CMK (cell line): ENCODE data around the gene CALN1.
"Not testable (repeated sequence)": the region's sequence is repeated elsewhere in the genome, so short reads cannot be mapped to it uniquely, and the experiment has no call there.

Experiments used
- DNase-seq: peaks from one replicate; pipeline ENCODE4 v3.0.0-alpha.2; 2010; ENCODE audit warnings: low read depth

Gene CALN1

GRCh38 chr7:72267291-72267800 is 144.8 kb downstream of the CALN1 start:
- no peak for DNase-seq

DNA sequence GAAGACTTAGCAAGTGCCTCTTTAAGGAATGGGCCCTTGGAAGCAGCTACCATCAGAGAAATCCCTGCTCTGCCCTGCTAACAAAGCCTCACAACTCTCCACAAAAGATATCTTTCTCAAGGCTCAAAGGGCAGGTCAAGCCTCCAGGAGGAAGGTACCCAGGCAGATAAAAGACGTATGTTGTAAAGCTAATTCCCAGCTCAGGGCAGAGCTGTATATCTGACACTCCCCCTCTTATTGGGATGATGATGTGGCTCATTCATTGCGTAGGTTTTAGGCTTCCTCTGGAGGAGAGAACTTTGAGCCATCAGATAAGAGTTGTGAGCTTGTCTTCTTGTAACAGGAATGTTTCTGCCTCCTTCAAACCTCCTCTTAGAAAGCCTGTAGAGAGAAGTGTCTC is 145.4 kb downstream of the CALN1 start:
- DNase-seq: no peak

DNA sequence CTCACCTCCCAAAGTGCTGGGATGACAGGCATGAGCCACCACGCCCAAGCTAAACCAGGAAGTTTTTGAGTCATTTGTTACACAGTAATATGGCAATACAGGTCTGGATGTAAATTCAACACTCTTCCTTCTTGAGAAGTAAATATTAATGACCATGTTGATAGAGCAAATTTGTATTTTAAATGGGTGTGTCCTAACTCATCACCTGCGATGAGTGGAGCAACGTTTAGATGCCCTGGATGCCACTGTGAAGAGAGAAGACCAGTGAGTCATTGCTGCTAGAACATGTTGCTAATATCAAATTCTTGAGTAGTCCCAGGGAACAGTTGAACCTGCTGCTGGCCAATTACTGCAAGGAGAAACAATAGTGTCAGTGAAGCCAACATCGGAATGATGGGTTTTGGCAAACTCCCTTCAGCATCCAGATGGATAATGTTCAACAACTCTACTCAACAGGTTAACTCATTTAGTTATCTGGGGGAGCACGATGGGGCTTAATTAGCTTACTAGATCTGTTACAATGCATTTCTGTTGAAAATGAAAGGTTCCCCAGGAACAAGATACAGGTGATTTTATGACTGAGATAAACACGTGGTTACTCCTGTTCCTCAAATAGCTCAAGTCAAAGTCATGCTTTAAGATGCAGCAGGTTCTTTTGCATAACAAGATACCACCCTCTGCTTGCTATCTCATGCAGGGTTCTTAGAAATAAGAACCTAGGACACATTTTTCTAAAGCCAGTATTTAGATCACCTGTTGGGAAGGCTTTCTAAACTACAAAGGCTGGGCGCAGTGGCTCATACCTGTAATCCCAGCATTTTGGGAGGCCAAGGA is 146.8 kb downstream of the CALN1 start:
- no peak for DNase-seq

DNA sequence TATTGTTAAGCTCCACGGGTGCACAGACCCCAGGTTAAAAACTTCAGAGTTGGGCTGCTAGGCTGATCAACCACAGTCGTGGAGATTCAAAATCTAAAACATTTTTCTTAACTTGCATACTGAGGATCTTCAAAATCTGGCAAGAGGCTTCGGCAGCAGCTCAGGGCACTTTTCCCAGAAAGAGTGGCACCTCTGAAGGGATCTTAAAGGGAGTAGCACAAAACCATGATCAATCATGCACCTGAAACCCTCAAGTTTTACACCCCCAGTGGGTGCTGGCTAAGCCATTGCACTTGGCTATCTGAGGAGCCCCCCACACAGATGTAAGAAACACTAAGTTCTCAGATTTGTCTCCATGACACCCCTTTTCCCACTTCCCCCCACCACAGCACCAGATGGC is 151.7 kb downstream of the CALN1 start:
- no peak for DNase-seq

- no peak for DNase-seq
Measured at GRCh38 chr7:72258074-72258473, 154.1 kb downstream of the CALN1 start.

GRCh38 chr7:72254455-72254854 is 157.7 kb downstream of the CALN1 start:
- no peak for DNase-seq

- DNase-seq: no peak
Measured at GRCh38 chr7:72249106-72249505, 163.0 kb downstream of the CALN1 start.

- no peak for DNase-seq
Measured at GRCh38 chr7:72244826-72245398, 167.2 kb downstream of the CALN1 start.

DNA sequence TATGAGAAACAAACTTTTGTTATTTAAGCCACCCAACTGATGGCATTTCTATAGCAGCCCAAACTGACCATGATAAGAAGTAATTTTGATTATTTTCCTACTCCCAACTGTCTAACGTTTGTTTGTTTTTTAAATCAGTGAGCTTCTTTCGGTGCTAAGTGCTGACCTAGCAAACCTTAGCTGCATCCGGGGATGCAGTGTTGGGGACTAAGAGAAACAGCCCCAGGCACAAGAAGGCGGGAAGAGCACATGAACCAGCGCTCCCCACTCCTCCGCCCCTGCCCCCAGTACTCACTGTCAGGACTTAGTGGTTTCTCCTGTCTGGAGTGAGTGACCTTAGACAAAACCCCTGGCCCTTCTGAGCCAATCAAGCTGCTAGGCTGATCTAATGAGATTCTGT is 168.8 kb downstream of the CALN1 start:
- no peak for DNase-seq

DNA sequence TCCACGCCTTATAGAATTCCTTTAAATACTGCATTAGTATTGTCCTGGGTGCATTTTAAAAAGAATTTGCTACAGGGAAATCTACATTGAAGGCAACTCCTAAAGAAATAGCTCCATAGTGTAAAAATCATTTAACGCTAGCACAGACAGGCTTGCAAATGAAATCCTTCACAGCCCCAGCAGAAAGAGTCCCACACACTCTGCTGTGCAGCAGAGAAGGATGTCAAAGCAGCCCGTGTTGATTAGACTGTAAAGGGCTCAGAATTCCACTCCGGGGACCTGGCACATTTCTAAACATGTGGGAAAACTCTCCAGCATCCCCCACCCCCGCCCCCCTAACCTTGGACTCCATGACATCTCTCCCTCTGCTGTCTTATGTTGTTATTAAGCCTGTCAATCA is 176.8 kb downstream of the CALN1 start:
- DNase-seq: no peak

GRCh38 chr7:72234086-72234485 is 178.1 kb downstream of the CALN1 start:
- no peak for DNase-seq

DNA sequence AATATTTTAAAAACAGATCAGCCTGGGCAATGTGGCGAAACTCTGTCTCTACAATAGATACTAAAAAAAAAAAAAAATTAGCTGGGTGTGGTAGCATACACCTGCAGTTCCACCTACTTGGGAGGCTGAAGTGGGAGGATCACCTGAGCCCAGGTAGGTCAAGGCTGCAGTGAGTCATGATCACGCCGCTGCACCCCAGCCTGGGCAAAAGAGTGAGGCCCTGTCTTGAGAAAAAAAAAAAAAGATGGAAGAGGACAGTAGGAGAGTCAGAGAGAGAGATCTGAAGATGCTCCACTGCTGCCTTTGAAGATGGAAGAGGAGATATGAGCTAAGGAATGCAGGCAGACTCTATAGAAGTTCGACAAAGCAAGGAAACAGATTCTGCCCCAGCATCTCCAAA is 181.9 kb downstream of the CALN1 start:
- DNase-seq: no peak

- DNase-seq: no peak
Measured at GRCh38 chr7:72223351-72223750, 188.8 kb downstream of the CALN1 start.

DNA sequence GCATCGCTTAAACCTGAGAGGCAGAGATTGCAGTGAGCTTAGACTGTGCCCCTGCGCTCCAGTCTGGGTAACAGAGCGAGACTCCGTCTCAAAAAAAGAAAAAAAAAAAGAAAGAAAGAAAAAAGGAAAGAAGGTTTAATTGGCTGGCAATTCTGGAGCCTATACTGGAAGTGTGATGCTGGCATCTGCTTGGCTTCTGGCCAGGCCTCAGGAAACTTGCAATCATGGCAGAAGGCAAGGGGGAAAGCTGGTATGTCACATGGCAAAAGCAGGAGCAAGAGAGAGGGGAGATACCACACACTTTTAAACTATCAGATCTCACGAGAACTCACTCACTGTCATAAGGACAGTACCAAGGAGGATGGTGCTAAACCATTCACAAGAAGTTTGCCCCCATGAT is 190.0 kb downstream of the CALN1 start:
- DNase-seq: no peak

GRCh38 chr7:72219500-72219899 is 192.6 kb downstream of the CALN1 start:
- no peak for DNase-seq

DNA sequence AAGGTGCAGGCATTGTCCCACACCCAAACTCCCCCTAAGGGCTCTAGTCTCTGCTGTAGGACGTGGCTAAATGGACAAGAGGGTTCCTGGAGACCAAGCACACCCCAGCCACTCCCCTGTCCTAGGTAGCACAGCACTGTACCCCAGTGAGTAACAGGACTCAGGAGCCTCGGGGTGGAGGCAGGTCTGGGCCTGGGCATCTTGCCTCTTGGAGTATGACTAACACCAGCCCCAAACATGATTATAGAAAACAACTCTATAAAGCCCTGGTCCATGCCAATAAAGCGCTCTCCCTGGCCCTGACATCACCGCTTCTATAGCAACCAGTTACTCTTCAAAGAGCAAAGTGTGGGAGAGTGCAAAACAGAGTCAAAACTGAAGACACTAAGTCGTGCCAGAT is 195.0 kb downstream of the CALN1 start:
- no peak for DNase-seq

- no peak for DNase-seq
Measured at GRCh38 chr7:72213769-72214168, 198.4 kb downstream of the CALN1 start.

GRCh38 chr7:72213081-72213480 is 199.1 kb downstream of the CALN1 start:
- no peak for DNase-seq

DNA sequence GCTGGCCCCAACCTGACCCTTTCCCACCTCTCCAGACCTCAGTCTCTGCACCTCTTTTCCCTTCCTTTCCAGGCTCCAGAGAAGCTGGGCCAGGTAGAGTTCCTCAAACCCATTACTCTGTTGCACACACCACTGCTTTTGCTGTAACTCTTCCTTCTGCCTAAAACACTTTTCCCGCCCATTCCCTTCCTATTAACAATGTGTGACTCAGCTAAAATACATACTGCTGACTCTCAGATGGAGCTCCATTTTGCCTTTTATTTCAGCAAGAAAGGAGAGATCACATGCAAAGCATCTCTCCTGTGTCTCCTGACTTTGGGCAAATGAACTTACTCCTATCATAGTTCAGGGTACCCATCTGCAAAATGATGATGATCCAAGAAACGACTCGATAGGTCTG is 201.0 kb downstream of the CALN1 start:
- no peak for DNase-seq

GRCh38 chr7:72209006-72209405 is 203.1 kb downstream of the CALN1 start:
- DNase-seq: not testable (repeated sequence)

DNA sequence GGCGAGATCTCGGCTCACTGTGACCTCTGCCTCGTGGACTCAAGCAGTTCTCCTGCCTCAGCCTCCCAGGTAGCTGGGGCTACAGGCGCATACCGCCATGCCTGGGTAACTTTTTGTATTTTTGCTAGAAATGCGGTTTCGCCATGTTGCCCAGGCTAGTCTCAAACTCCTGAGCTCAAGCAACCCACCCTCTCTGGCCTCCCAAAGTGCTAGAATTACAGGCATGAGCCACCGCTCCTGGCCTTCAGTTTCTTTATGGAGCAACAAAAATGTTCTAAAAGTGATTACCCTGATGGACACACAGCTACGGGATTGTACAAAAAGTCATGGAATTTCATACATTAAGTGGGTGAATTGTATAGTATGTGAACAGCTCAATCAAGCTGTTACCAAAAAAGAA is 216.0 kb downstream of the CALN1 start:
- DNase-seq: no peak

DNA sequence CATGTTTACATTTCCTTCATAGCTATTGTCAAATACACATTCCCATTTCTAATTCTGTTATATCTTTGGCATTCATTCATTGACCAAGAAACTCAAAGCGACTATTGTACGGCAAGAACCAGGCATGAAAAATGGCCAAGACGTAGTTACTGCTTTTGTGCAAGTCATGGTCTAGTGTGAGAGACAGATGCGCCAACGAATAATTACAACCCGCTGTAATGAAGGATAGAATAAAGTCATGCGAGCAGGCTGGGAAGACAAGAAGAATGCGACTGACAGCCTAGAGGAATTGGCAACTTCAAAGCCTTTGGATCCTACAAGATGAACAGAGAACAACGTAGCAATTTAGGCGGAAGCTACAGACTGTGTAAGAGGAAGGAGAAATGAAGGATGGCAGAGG is 221.2 kb downstream of the CALN1 start:
- no peak for DNase-seq

GRCh38 chr7:72190146-72190545 is 222.0 kb downstream of the CALN1 start:
- no peak for DNase-seq

DNA sequence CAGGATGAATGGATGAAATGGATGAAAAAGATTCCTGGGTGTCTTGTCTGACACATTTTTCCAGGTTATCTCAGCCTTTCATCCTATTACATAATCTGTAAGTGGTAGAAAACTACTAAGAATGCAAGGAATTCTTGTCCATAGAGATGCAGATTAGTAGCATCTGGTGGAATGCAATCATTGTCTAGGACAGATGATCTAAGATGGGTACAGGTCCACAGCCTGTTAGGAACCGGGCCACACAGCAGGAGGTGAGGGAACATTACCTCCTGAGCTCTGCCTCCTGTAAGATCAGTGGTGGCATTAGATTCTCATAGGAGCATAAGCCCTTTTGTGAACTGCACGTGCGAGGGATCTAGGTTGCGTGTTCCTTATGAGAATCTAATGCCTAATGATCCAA is 225.0 kb downstream of the CALN1 start:
- DNase-seq: no peak
